Ovary (tissue), 3 donors: ENCODE data around the gene CYP46A1.

ENCODE experiments used
- EP300 ChIP-seq: sonication (generic); formaldehyde crosslinking; IDR thresholded peaks from one replicate; pipeline ENCODE4 v1.6.1; 2017; ENCODE audit warnings: antibody characterized with exemption
- POLR2A ChIP-seq: fragments of 450-650 bp; IDR thresholded peaks from one replicate; pipeline ENCODE4 v1.6.1; 2017; ENCODE audit warnings: antibody characterized with exemption, mild to moderate bottlenecking, moderate library complexity
- TF ChIP-seq, protein P1 (sequence below), 3 donors: fragments of 450-650 bp in 2 of 3; fragments of 200-600 bp in 1 of 3; IDR thresholded peaks; one replicate each; pipeline versions ENCODE4 v1.5.1 to v1.8.0; 2016 to 2022; ENCODE audit warnings: antibody characterized with exemption in 3 of 3, mild to moderate bottlenecking in 1 of 3
- donor health status: DM: no; HTN: no; CAD: no.

DNA sequence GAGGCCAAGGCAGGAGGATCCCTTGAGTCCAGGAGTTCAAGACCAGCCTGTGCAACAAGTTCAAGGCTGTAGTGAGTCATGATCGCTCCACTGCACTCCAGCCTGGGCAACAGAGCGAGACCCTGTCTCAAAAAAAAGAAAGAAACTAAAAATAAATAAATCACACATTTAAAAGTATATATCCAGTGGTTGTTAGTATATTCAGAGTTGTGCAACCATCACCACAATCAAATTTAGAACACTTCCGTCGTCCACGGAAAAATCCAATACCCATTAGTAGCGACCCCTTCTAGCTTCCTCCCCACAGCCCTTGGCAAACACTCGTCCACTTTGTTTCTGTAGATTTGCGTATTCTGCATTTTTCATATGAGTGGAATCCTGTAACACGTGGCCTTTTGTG lies 64.4 kb downstream of the CYP46A1 start:
- TF ChIP-seq POLR2A (no peak), EP300 (no peak)
- TF ChIP-seq, protein P1, sequence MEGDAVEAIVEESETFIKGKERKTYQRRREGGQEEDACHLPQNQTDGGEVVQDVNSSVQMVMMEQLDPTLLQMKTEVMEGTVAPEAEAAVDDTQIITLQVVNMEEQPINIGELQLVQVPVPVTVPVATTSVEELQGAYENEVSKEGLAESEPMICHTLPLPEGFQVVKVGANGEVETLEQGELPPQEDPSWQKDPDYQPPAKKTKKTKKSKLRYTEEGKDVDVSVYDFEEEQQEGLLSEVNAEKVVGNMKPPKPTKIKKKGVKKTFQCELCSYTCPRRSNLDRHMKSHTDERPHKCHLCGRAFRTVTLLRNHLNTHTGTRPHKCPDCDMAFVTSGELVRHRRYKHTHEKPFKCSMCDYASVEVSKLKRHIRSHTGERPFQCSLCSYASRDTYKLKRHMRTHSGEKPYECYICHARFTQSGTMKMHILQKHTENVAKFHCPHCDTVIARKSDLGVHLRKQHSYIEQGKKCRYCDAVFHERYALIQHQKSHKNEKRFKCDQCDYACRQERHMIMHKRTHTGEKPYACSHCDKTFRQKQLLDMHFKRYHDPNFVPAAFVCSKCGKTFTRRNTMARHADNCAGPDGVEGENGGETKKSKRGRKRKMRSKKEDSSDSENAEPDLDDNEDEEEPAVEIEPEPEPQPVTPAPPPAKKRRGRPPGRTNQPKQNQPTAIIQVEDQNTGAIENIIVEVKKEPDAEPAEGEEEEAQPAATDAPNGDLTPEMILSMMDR (IDR thresholded peaks at IDR 0.05) = no peak
